Stomach (tissue), 9 donors: ENCODE measurements around the gene NEBL. TPM values are rescaled to one million over a fixed set of nuclear protein-coding genes. Genes with fewer than 3 reads are reported as not detected.

ENCODE experiments used
- DNase-seq, 2 donors: peaks; one replicate each; pipeline versions ENCODE4 v3.0.0 to v3.0.0-alpha.2; 2013 to 2019
- H3K27ac ChIP-seq, 5 donors: fragments of 200-600 bp in 4 of 5; sonication (generic) in 4 of 5; one replicate each; pipeline ENCODE4 v1.5.1; 2013 to 2019; ENCODE audit warnings: mild to moderate bottlenecking in 1 of 5, moderate library complexity in 1 of 5
- H3K27me3 ChIP-seq, 3 donors: fragments of 200-600 bp; sonication (generic); one replicate each; pipeline ENCODE4 v1.5.1; 2017 to 2019; ENCODE audit warnings: mixed run types in 1 of 3
- H3K36me3 ChIP-seq, 4 donors: fragments of 200-600 bp; sonication (generic); 1 replicate in 3 of 4; 2 replicates in 1 of 4; pipeline ENCODE4 v1.5.1; 2016 to 2019
- H3K4me1 ChIP-seq, 4 donors: fragments of 200-600 bp; sonication (generic); one replicate each; pipeline ENCODE4 v1.5.1; 2016 to 2019
- H3K4me3 ChIP-seq, 4 donors: fragments of 200-600 bp; sonication (generic) in 3 of 4; one replicate each; pipeline ENCODE4 v1.5.1; 2016 to 2019; ENCODE audit warnings: mild to moderate bottlenecking in 1 of 4
- H3K9me3 ChIP-seq, 4 donors: fragments of 200-600 bp; sonication (generic); one replicate each; pipeline ENCODE4 v1.5.1; 2016 to 2019
- EP300 ChIP-seq: sonication (generic); formaldehyde crosslinking; IDR thresholded peaks from one replicate; pipeline ENCODE4 v1.6.1; 2017; ENCODE audit warnings: antibody characterized with exemption
- POLR2A ChIP-seq, 4 donors: fragments of 450-650 bp; IDR thresholded peaks; one replicate each; pipeline ENCODE4 v1.6.1; 2016; ENCODE audit warnings: antibody characterized with exemption in 4 of 4, control low read depth in 2 of 4, mild to moderate bottlenecking in 1 of 4, moderate library complexity in 1 of 4
- POLR2AphosphoS5 ChIP-seq, 3 donors: sonication (generic); formaldehyde crosslinking; IDR thresholded peaks; one replicate each; pipeline ENCODE4 v1.6.1; 2016; ENCODE audit warnings: antibody characterized with exemption in 3 of 3
- WGBS, 5 donors: extraction: QIAGEN DNeasy Blood & Tissue Kit in 3 of 5; methylation state at CpG; one replicate each; pipeline versions ENCODE4 v1.1.5 to v1.1.7; 2013 to 2018; 5-methylcytosine and 5-hydroxymethylcytosine counted together
- intact Hi-C: fragments of 100-400 bp; cut with DNase I; formaldehyde crosslinking; loops from one replicate; pipeline ENCODE4 v1.15.1; 2023; ENCODE audit warnings: low total_unique reads
- polyA plus RNA-seq, 3 donors: library from polyadenylated mRNA; stranded (reverse); fragments of 200-250 nt; gene quantifications; one replicate each; pipeline ENCODE4 v1.2.3, GENCODE V29; 2013
- total RNA-seq, 5 donors: library from RNA; depleted of rRNA; stranded (reverse); fragments of >200 nt; gene quantifications; one replicate each; pipeline versions ENCODE4 v1.1.0 to v1.2.3, GENCODE V29; 2014 to 2016
- TF ChIP-seq, protein P1 (sequence below), 7 experiments: fragments of 450-650 bp in 4 of 7; fragments of 200-600 bp in 3 of 7; sonication (generic) in 3 of 7; IDR thresholded peaks; one replicate each; pipeline ENCODE4 v1.5.1; 2016 to 2019; ENCODE audit warnings: antibody characterized with exemption in 7 of 7, control low read depth in 2 of 7, mild to moderate bottlenecking in 1 of 7
- donor health status: healthy with polysubstance abuse.
- donor health status: Bipolar disorder and iron deficiency.
- donor health status: healthy.

NEBL gene
- total and polyA plus RNA-seq, 8 donors = 1.2 to 21.8 (median 5.9) TPM

DNA sequence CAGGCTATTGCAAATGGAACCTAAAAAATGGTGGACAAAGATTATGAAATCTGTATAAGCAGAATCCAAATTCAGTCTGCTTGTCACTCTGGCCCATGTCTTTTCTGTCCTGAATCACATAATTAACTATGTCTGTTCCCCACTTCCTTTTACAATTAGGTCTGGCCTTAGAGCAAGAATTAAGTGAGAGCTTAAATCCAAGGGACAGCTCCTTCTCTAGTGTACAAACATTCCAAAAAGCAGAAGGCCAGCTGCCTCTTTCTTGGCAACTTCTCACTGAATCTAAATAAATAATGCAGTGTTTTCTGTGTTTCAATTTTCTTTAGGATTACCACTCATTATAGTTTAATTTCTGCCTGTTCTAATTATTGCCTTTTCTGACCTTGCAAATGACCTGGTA lies 39.3 kb upstream of the NEBL start:
- intact Hi-C loops = no loop called here
- Histone ChIP-seq H3K9me3 (peaks cover 0 to 7% (median 0%) of the 10 kb centered on the region in 4 donors), H3K4me3 (no peak overlapping the region), H3K27me3 (no peaks in the 10 kb centered on the region), H3K4me1 (no peaks in the 10 kb centered on the region), H3K36me3 (no peaks in the 10 kb centered on the region), H3K27ac (no peak overlapping the region)
- no peak for DNase-seq
- no peak for TF ChIP-seq POLR2A (IDR thresholded peaks at IDR 0.05)
- no peak for TF ChIP-seq EP300
- TF ChIP-seq, protein P1, sequence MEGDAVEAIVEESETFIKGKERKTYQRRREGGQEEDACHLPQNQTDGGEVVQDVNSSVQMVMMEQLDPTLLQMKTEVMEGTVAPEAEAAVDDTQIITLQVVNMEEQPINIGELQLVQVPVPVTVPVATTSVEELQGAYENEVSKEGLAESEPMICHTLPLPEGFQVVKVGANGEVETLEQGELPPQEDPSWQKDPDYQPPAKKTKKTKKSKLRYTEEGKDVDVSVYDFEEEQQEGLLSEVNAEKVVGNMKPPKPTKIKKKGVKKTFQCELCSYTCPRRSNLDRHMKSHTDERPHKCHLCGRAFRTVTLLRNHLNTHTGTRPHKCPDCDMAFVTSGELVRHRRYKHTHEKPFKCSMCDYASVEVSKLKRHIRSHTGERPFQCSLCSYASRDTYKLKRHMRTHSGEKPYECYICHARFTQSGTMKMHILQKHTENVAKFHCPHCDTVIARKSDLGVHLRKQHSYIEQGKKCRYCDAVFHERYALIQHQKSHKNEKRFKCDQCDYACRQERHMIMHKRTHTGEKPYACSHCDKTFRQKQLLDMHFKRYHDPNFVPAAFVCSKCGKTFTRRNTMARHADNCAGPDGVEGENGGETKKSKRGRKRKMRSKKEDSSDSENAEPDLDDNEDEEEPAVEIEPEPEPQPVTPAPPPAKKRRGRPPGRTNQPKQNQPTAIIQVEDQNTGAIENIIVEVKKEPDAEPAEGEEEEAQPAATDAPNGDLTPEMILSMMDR (IDR thresholded peaks at IDR 0.05) = no peak
- no peak for TF ChIP-seq POLR2AphosphoS5 (IDR thresholded peaks at IDR 0.05)

DNA sequence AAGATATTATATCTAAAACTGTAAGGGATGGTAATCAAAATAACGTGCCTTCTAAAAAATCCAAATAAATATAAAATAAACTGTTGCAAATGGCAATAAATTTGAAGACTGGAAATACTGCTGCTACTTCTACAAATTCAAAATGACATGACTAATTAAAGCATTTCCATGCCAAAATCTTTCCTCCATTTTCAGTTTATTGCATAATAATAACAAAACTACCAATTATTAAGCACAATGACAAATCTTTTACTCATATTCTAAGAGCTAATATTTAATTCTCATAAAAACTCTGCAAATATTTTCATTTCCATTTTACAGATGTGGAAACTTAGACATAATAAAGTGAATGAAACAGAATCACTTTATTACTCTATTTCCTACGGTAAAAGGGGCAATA lies 38.8 kb upstream of the NEBL start:
- DNase-seq = no peak
- H3K27ac ChIP-seq = no peak overlapping the region
- peaks cover 0 to 7% (median 0%) of the 10 kb centered on the region in 4 donors for H3K9me3 ChIP-seq
- no peak overlapping the region for H3K4me3 ChIP-seq
- no peaks in the 10 kb centered on the region for H3K4me1 ChIP-seq
- intact Hi-C loops = no loop called here
- no peaks in the 10 kb centered on the region for H3K36me3 ChIP-seq
- no peak for TF ChIP-seq POLR2AphosphoS5 (IDR thresholded peaks at IDR 0.05)
- TF ChIP-seq EP300 = no peak
- no peak for TF ChIP-seq POLR2A (IDR thresholded peaks at IDR 0.05)
- TF ChIP-seq, protein P1 (IDR thresholded peaks at IDR 0.05) = no peak
- no peaks in the 10 kb centered on the region for H3K27me3 ChIP-seq
- 35 to 65% (median 65%) methylated on average over 2 of the region's 2 CpGs for WGBS, 5 donors

- H3K27ac ChIP-seq = no peak overlapping the region
- no peaks in the 10 kb centered on the region for H3K4me1 ChIP-seq
- WGBS, 5 donors = 86 to 91% (median 87%) methylated on average over 8 of the region's 8 CpGs
- H3K36me3 ChIP-seq = no peaks in the 10 kb centered on the region
- H3K9me3 ChIP-seq = peaks cover 0 to 7% (median 0%) of the 10 kb centered on the region in 4 donors
- no peak overlapping the region for H3K4me3 ChIP-seq
- intact Hi-C loops = no loop called here
- no peak for TF ChIP-seq POLR2AphosphoS5 (IDR thresholded peaks at IDR 0.05)
- TF ChIP-seq EP300 = no peak
- TF ChIP-seq POLR2A (IDR thresholded peaks at IDR 0.05) = no peak
- no peak for DNase-seq
- H3K27me3 ChIP-seq = no peaks in the 10 kb centered on the region
Measured at GRCh38 chr10:20935301-20935700, 38.2 kb upstream of the NEBL start.

DNA sequence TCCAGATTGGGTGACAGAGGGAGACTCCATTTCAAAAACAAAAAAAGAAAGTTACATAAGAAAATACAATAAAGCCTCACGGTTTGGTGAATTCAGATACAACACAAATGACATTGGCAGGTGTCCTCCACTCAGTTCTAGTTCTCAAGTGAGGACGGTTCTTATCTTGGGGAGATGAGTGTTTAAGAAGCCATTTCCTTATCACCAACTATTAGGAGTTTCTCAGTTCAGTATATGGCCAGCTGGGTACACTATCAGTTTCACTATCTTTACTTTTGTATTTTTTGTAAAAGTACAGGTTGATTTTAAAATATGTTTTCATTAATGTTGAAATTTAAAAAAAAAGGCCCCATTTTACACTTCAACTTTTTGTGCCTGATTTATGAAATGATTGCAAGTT lies 36.6 kb upstream of the NEBL start:
- Histone ChIP-seq H3K36me3 (no peaks in the 10 kb centered on the region), H3K4me1 (no peaks in the 10 kb centered on the region), H3K27me3 (no peaks in the 10 kb centered on the region), H3K9me3 (peaks cover 0 to 7% (median 0%) of the 10 kb centered on the region in 4 donors), H3K27ac (no peak overlapping the region), H3K4me3 (no peak overlapping the region)
- no peak for DNase-seq
- TF ChIP-seq, protein P1 (IDR thresholded peaks at IDR 0.05) = no peak
- TF ChIP-seq POLR2AphosphoS5 (IDR thresholded peaks at IDR 0.05) = no peak
- TF ChIP-seq EP300 = no peak
- TF ChIP-seq POLR2A (IDR thresholded peaks at IDR 0.05) = no peak
- intact Hi-C loops = no loop called here
- WGBS, 5 donors = 69 to 83% (median 76%) methylated on average over 2 of the region's 2 CpGs

GRCh38 chr10:20932606-20933126 lies 35.6 kb upstream of the NEBL start:
- no peak overlapping the region for H3K27ac ChIP-seq
- WGBS, 5 donors = 90 to 95% (median 92%) methylated on average over 5 of the region's 5 CpGs
- intact Hi-C loops = no loop called here
- TF ChIP-seq, protein P1 (IDR thresholded peaks at IDR 0.05) = no peak
- TF ChIP-seq POLR2AphosphoS5 (IDR thresholded peaks at IDR 0.05) (no peak), POLR2A (IDR thresholded peaks at IDR 0.05) (no peak), EP300 (no peak)
- H3K4me3 ChIP-seq = no peak overlapping the region
- H3K36me3 ChIP-seq = no peaks in the 10 kb centered on the region
- no peaks in the 10 kb centered on the region for H3K9me3 ChIP-seq
- no peaks in the 10 kb centered on the region for H3K27me3 ChIP-seq
- no peak for DNase-seq
- no peaks in the 10 kb centered on the region for H3K4me1 ChIP-seq
